Effector memory CD4-positive, alpha-beta T cell (primary cell): ENCODE results near the gene ADSL.

ENCODE experiments used
- DNase-seq, 3 donors: peaks; one replicate each; pipeline ENCODE4 v3.0.0-alpha.2; 2020
- H3K27ac ChIP-seq: 2 replicates; pipeline ENCODE4 v1.7.0; 2013; ENCODE audit warnings: mild to moderate bottlenecking, low read length, moderate library complexity; ENCODE audit not compliant: insufficient read depth, poor library complexity, severe bottlenecking
- H3K27me3 ChIP-seq: replicated peaks from 2 replicates; pipeline ENCODE4 v1.7.0; 2013; ENCODE audit warnings: mild to moderate bottlenecking, low read length; ENCODE audit not compliant: insufficient read depth, control insufficient read depth, poor library complexity, severe bottlenecking
- H3K36me3 ChIP-seq: 2 replicates; pipeline ENCODE4 v1.7.0; 2013; ENCODE audit warnings: mild to moderate bottlenecking, low read length, moderate library complexity; ENCODE audit not compliant: control insufficient read depth, insufficient read depth
- H3K4me1 ChIP-seq: 2 replicates; pipeline ENCODE4 v1.7.0; 2013; ENCODE audit warnings: low read length, mild to moderate bottlenecking; ENCODE audit not compliant: control insufficient read depth, insufficient read depth, poor library complexity, severe bottlenecking
- H3K4me3 ChIP-seq: 2 replicates; pipeline ENCODE4 v1.7.0; 2013; ENCODE audit warnings: low read length, low read depth, mild to moderate bottlenecking; ENCODE audit not compliant: insufficient read depth, poor library complexity, severe bottlenecking
- H3K9me3 ChIP-seq: 2 replicates; pipeline ENCODE4 v1.7.0; 2013; ENCODE audit warnings: mild to moderate bottlenecking, low read length, moderate library complexity; ENCODE audit not compliant: control insufficient read depth

ADSL gene

GRCh38 chr22:40326905-40327735 is 19.2 kb upstream of the ADSL start:
- H3K9me3 ChIP-seq, result no peaks in the 10 kb centered on the region
- no peak overlapping the region for H3K4me3 ChIP-seq
- peaks cover 5% of the 10 kb centered on the region for H3K36me3 ChIP-seq
- DNase-seq, result no peak
- peak overlapping the region; percentile 47 for H3K27ac ChIP-seq
- H3K4me1 ChIP-seq, result peaks cover 78% of the 10 kb centered on the region
- H3K27me3 ChIP-seq, result no peaks in the 10 kb centered on the region

GRCh38 chr22:40328546-40329456 is 17.5 kb upstream of the ADSL start:
- H3K4me3 ChIP-seq, result no peak overlapping the region
- no peaks in the 10 kb centered on the region for H3K27me3 ChIP-seq
- DNase-seq, result no peak
- H3K4me1 ChIP-seq, result peaks cover 80% of the 10 kb centered on the region
- no peaks in the 10 kb centered on the region for H3K36me3 ChIP-seq
- H3K9me3 ChIP-seq, result no peaks in the 10 kb centered on the region
- peak overlapping the region; percentile 26 for H3K27ac ChIP-seq

GRCh38 chr22:40329466-40329865 is 16.8 kb upstream of the ADSL start:
- peak overlapping the region; percentile 26 for H3K27ac ChIP-seq
- H3K4me3 ChIP-seq, result no peak overlapping the region
- H3K36me3 ChIP-seq, result no peaks in the 10 kb centered on the region
- no peaks in the 10 kb centered on the region for H3K27me3 ChIP-seq
- no peak for DNase-seq
- H3K9me3 ChIP-seq, result no peaks in the 10 kb centered on the region
- peaks cover 80% of the 10 kb centered on the region for H3K4me1 ChIP-seq

GRCh38 chr22:40330086-40330485 is 16.2 kb upstream of the ADSL start:
- no peaks in the 10 kb centered on the region for H3K9me3 ChIP-seq
- no peaks in the 10 kb centered on the region for H3K27me3 ChIP-seq
- peaks cover 79% of the 10 kb centered on the region for H3K4me1 ChIP-seq
- no peak overlapping the region for H3K4me3 ChIP-seq
- no peak for DNase-seq
- no peaks in the 10 kb centered on the region for H3K36me3 ChIP-seq
- H3K27ac ChIP-seq, result no peak overlapping the region

- Histone ChIP-seq H3K27ac (no peak overlapping the region), H3K4me3 (no peak overlapping the region), H3K9me3 (no peaks in the 10 kb centered on the region), H3K4me1 (peaks cover 75% of the 10 kb centered on the region), H3K36me3 (no peaks in the 10 kb centered on the region), H3K27me3 (no peaks in the 10 kb centered on the region)
- DNase-seq, result no peak
These were observed 15.7 kb upstream of the ADSL start for GRCh38 chr22:40330615-40331014.

GRCh38 chr22:40331706-40332105 is 14.6 kb upstream of the ADSL start:
- DNase-seq, result no peak
- Histone ChIP-seq H3K4me1 (peaks cover 75% of the 10 kb centered on the region), H3K27ac (peak overlapping the region; percentile 40), H3K27me3 (no peaks in the 10 kb centered on the region), H3K4me3 (peak overlapping the region; percentile 12), H3K36me3 (no peaks in the 10 kb centered on the region), H3K9me3 (no peaks in the 10 kb centered on the region)

- Histone ChIP-seq H3K36me3 (no peaks in the 10 kb centered on the region), H3K4me3 (peak overlapping the region; percentile 12), H3K4me1 (peaks cover 68% of the 10 kb centered on the region), H3K27ac (peak overlapping the region; percentile 40), H3K27me3 (no peaks in the 10 kb centered on the region), H3K9me3 (no peaks in the 10 kb centered on the region)
- DNase-seq, result no peak
These were observed 13.9 kb upstream of the ADSL start for GRCh38 chr22:40332319-40332781.

GRCh38 chr22:40334060-40334459 is 12.2 kb upstream of the ADSL start:
- no peaks in the 10 kb centered on the region for H3K36me3 ChIP-seq
- H3K27me3 ChIP-seq, result no peaks in the 10 kb centered on the region
- peak overlapping the region; percentile 47 for H3K27ac ChIP-seq
- DNase-seq, result no peak
- no peak overlapping the region for H3K4me3 ChIP-seq
- no peaks in the 10 kb centered on the region for H3K9me3 ChIP-seq
- peaks cover 52% of the 10 kb centered on the region for H3K4me1 ChIP-seq

GRCh38 chr22:40334899-40335298 is 11.4 kb upstream of the ADSL start:
- peaks cover 51% of the 10 kb centered on the region for H3K4me1 ChIP-seq
- no peak for DNase-seq
- no peaks in the 10 kb centered on the region for H3K27me3 ChIP-seq
- H3K9me3 ChIP-seq, result no peaks in the 10 kb centered on the region
- H3K27ac ChIP-seq, result peak overlapping the region; percentile 47
- no peaks in the 10 kb centered on the region for H3K36me3 ChIP-seq
- H3K4me3 ChIP-seq, result peak overlapping the region; percentile 5

- no peaks in the 10 kb centered on the region for H3K9me3 ChIP-seq
- no peaks in the 10 kb centered on the region for H3K27me3 ChIP-seq
- no peaks in the 10 kb centered on the region for H3K36me3 ChIP-seq
- no peak for DNase-seq
- peaks cover 48% of the 10 kb centered on the region for H3K4me1 ChIP-seq
- no peak overlapping the region for H3K4me3 ChIP-seq
- H3K27ac ChIP-seq, result peak overlapping the region; percentile 47
These were observed 10.9 kb upstream of the ADSL start for GRCh38 chr22:40335358-40335757.
